HG03060 (cell line): ENCODE results near the gene PNPLA7.
"Not testable (repeated sequence)": the region's sequence is repeated elsewhere in the genome, so short reads cannot be mapped to it uniquely, and the experiment has no call there.

Source experiments
- ATAC-seq: cut with Tn5 transposase; IDR thresholded peaks from one replicate; pipeline ENCODE4 v1.9.1; 2021; ENCODE audit warnings: low read depth, moderate number of reproducible peaks; ENCODE audit not compliant: unreplicated experiment

Gene PNPLA7

DNA sequence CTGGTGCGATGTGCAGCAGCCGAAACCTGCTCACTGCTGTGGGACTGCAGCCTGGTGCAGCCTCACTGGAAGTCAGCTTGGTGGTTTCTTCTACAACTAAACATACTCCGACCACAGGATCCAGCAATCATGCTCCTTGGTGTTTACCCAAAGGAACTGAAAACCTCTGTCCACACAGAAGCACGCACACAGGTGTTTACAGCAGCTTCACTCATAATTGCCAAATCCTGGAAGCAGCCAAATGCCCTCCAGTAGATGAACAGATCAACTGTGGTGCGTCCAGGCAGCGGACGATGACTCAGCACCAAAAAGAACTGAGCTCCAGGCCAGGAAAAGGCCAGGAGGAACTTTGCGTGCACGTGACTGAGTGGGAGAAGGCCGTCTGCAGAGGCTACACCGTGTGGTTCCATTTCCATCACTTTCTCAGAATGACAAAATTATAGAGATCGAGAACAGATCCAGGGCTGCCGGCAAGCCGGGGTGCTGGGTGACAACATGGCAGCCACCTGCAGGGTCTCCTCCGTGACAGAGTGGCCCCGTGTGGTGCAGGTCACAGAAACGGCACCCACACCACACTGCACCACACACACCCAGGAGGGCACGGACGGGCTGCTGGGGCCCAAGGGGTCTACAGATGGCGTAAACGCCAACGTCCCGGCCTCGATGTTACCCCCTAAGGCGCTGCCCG, 68.0 kb downstream of the PNPLA7 start:
- ATAC-seq, result no peak

- ATAC-seq, result no peak
These were observed 69.2 kb downstream of the PNPLA7 start for GRCh38 chr9:137480686-137481683.

DNA sequence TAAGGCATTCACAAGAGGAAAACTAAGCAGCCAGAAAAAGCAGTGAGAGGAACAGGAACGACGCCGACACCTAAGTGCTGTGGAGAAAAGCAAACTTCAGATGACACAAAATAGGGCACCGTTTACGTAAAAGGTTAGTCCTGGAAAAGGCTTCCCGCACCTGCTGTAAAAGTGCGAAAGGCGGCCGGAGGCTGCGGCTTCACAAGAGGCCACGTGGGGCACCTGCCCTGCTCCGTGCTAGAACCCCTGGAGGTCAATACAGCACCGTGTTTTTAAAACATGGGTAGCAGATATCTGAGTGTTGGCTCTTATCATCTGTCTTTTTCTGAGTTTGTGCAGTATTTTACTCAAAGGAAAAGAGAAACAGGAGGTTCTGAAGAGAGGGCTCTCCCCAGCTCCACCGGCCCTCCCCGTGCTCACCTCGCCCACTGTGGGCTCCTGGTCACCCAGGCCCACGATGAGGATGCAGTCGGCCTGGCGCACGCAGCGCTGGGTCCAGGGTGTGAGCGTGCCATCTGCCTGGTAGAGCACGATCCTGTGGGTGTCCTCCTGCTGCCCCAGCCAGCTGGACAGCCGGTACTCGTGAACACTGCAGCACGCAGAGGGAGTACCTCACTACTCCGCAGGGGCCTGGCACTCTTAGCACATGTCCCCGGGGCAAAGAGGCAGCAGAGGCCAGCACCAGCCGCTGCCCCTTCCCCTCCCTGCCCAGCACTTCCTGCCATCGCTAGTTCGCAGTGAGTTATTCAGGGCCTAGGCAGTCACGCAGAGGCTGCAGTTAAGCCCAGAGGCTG, 70.1 kb downstream of the PNPLA7 start:
- ATAC-seq, result no peak

- ATAC-seq, result no peak
These were observed 71.0 kb downstream of the PNPLA7 start for GRCh38 chr9:137478962-137479861.

DNA sequence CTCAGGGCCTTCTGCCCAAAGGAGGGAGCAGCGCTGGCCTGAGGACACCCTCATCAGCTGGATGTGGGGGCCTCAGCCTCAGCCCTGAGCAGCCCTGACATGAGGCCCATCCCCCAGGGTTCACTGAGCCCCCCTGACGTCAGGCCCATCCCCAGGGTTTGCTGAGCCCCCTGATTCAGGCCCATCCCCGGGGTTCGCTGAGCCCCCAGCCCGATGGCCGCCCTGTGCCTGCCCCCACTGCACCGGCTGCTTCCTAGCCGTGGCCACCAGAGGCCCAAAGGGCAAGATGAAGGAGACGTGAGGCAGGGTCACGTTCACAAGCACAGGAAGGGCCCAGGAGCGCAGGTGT, 71.6 kb downstream of the PNPLA7 start:
- no peak for ATAC-seq

DNA sequence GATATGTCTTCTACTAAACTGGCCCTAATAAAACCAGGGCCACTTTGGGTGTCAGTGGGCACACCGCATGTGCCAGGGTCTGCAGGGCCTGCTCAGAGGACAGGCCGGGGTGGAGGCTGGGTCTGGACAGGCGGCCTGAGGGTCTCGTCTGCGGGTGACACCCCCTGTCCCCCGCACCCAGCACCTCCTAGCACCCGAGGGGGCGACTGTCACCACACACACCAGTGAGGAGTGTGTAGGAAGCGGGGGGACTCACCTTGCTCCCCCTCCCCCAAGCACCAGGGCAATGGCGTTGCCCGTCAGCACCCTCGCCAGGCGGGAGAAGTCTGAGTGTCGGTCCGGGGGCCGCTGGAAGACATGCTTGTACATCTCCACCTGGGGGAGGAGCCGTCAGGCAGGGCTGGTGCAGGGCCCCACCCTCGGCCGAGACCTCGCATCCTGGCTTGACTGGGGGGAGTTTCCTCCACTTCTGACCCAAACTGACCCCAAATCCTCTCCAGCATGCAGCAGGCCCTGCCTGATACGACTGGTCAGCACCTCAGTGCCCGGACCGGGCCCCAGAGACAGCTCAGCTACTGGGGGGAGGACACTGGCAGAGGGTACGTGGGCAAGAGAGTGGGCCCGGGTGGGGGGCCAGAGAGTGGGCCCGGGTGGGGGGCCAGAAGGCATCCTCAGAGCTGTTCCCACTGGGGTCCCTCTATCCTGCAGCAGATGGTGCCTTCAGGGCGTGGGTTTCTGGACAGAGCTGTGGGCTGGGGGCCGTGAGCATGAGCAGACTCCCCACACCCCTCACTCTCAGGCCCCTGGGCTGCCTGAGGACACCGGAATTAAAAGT, 72.2 kb downstream of the PNPLA7 start:
- no peak for ATAC-seq

GRCh38 chr9:137476856-137477255, 73.3 kb downstream of the PNPLA7 start:
- ATAC-seq, result no peak

- no peak for ATAC-seq
These were observed 74.5 kb downstream of the PNPLA7 start for GRCh38 chr9:137475666-137476065.

DNA sequence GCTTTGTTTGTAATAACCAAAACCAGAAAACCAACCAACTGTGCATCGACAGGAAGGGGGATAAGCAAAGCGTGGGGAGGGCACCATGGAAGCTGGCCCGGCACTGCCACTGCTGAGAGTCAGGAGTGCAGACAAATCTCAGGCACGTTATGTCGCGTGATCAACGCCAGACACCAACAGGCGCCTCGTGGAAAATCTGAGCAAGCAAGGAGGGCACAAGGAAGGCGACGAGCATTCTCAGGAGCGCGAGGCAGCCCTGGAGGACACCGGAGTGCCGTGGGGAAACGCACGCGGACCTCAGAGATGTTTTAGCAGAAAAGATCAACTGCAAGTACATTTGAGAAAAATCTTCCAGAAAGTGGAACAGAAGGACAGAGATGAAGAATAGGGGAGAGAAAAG, 75.9 kb downstream of the PNPLA7 start:
- no peak for ATAC-seq

GRCh38 chr9:137470785-137471184, 79.4 kb downstream of the PNPLA7 start:
- no peak for ATAC-seq

- no peak for ATAC-seq
These were observed 82.3 kb downstream of the PNPLA7 start for GRCh38 chr9:137467896-137468295.

- ATAC-seq, result no peak
These were observed 83.0 kb downstream of the PNPLA7 start for GRCh38 chr9:137467161-137467581.

- ATAC-seq, result not testable (repeated sequence)
These were observed 83.7 kb downstream of the PNPLA7 start for GRCh38 chr9:137466389-137467085.

DNA sequence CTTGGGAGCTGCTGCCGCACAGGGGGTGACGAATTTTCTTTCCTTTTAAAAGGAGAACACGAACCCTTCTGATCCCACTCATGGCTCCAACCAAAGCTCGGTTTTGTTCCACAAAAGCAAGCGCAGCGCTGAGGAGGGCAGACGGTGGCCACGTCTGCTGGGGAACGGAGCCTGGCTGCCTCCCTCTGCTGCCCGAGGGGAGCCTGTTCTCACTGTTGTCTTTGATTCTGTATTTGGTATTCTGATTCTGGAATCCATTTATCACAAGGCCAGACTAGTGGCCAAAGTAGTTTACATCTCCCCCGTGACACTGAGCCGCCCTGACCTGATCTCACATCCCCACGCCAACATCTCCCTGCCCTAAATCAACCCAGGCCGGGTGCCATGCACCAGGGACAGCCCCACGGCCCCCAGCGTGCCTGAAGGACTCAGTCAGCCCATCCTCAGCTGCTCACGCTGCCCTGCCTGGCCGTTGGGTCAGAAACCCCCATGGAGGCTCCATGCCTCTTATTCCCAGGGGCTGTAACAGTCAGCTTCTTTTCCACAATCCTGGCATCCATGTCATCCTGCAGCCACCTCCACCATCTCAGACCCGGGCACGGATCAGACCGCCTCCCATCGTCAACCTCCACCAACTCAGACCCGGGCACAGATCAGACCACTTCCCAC, 84.3 kb downstream of the PNPLA7 start:
- ATAC-seq, result no peak

GRCh38 chr9:137465000-137465719, 85.0 kb downstream of the PNPLA7 start:
- ATAC-seq, result no peak

GRCh38 chr9:137464291-137464999, 85.8 kb downstream of the PNPLA7 start:
- no peak for ATAC-seq

- no peak for ATAC-seq
These were observed 86.3 kb downstream of the PNPLA7 start for GRCh38 chr9:137463931-137464290.
